NOMO-1 treated with DMSO at 0.1 percent for 48 hours (cell line): ENCODE data around the gene MAGOHB.
"Not testable (repeated sequence)": the region's sequence is repeated elsewhere in the genome, so short reads cannot be mapped to it uniquely, and the experiment has no call there.

ENCODE experiments used
- DNase-seq: peaks from one replicate; lab custom pipeline; 2025; ENCODE audit not compliant: unreplicated experiment; lab: John Stamatoyannopoulos, UW

Gene MAGOHB

GRCh38 chr12:10612984-10613348, 443 bp downstream of the MAGOHB start:
- DNase-seq, result peak; percentile 49

GRCh38 chr12:10612110-10612509, 1.3 kb downstream of the MAGOHB start:
- DNase-seq, result no peak

GRCh38 chr12:10611258-10611657, 2.2 kb downstream of the MAGOHB start:
- DNase-seq, result not testable (repeated sequence)

- DNase-seq, result no peak
These were observed 3.2 kb downstream of the MAGOHB start for GRCh38 chr12:10610188-10610587.

- DNase-seq, result peak; percentile 3
These were observed 5.4 kb downstream of the MAGOHB start for GRCh38 chr12:10607885-10608458.

GRCh38 chr12:10601860-10602259, 11.5 kb downstream of the MAGOHB start:
- DNase-seq, result no peak

- no peak for DNase-seq
These were observed 12.4 kb downstream of the MAGOHB start for GRCh38 chr12:10600988-10601387.

- DNase-seq, result no peak
These were observed 17.5 kb downstream of the MAGOHB start for GRCh38 chr12:10595881-10596280.

- DNase-seq, result no peak
These were observed 22.4 kb downstream of the MAGOHB start for GRCh38 chr12:10590966-10591365.

- DNase-seq, result no peak
These were observed 29.0 kb downstream of the MAGOHB start for GRCh38 chr12:10584415-10584814.

- DNase-seq, result no peak
These were observed 30.7 kb downstream of the MAGOHB start for GRCh38 chr12:10582704-10583103.

- not testable (repeated sequence) for DNase-seq
These were observed 31.3 kb downstream of the MAGOHB start for GRCh38 chr12:10582133-10582532.

GRCh38 chr12:10574307-10574706, 39.1 kb downstream of the MAGOHB start:
- no peak for DNase-seq

GRCh38 chr12:10572021-10572490, 41.4 kb downstream of the MAGOHB start:
- not testable (repeated sequence) for DNase-seq

GRCh38 chr12:10571141-10571540, 42.3 kb downstream of the MAGOHB start:
- no peak for DNase-seq

GRCh38 chr12:10567813-10568212, 45.6 kb downstream of the MAGOHB start:
- no peak for DNase-seq

GRCh38 chr12:10563966-10564365, 49.4 kb downstream of the MAGOHB start:
- no peak for DNase-seq

GRCh38 chr12:10563002-10563401, 50.4 kb downstream of the MAGOHB start:
- DNase-seq, result no peak

GRCh38 chr12:10562306-10562933, 51.0 kb downstream of the MAGOHB start:
- DNase-seq, result peak; percentile 28

- DNase-seq, result no peak
These were observed 54.2 kb downstream of the MAGOHB start for GRCh38 chr12:10559244-10559643.

- DNase-seq, result no peak
These were observed 54.6 kb downstream of the MAGOHB start for GRCh38 chr12:10558789-10559188.

GRCh38 chr12:10558301-10558700, 55.1 kb downstream of the MAGOHB start:
- no peak for DNase-seq

GRCh38 chr12:10557766-10558165, 55.6 kb downstream of the MAGOHB start:
- DNase-seq, result no peak
